Breast epithelium (tissue), 4 donors: ENCODE results near the gene CAMK4. TPM values are rescaled to one million over a fixed set of nuclear protein-coding genes. Genes with fewer than 3 reads are reported as not detected.

Experiments used
- DNase-seq, 2 donors: peaks; one replicate each; pipeline ENCODE4 v3.0.0-alpha.2; 2019; ENCODE audit warnings: low spot score in 2 of 2
- H3K27ac ChIP-seq, 2 donors: fragments of 200-600 bp; sonication (generic) in 1 of 2; one replicate each; pipeline ENCODE4 v1.5.1; 2016 to 2019; ENCODE audit warnings: mild to moderate bottlenecking in 1 of 2
- H3K27me3 ChIP-seq, 2 donors: fragments of 200-600 bp; sonication (generic) in 1 of 2; one replicate each; pipeline versions ENCODE4 v1.5.1 to v1.6.0; 2017 to 2019; ENCODE audit warnings: control low read depth in 1 of 2, mild to moderate bottlenecking in 1 of 2
- H3K36me3 ChIP-seq: fragments of 200-600 bp; one replicate; pipeline ENCODE4 v1.5.1; 2019
- H3K4me1 ChIP-seq, 2 donors: fragments of 200-600 bp; sonication (generic); one replicate each; pipeline ENCODE4 v1.5.1; 2016 to 2019; ENCODE audit warnings: control low read depth in 1 of 2
- H3K4me3 ChIP-seq, 3 donors: fragments of 200-600 bp; sonication (generic); 1 replicate in 2 of 3; 2 replicates in 1 of 3; pipeline ENCODE4 v1.5.1; 2016 to 2019; ENCODE audit warnings: mild to moderate bottlenecking in 3 of 3, moderate library complexity in 2 of 3
- H3K9me3 ChIP-seq, 2 donors: fragments of 200-600 bp; sonication (generic) in 1 of 2; one replicate each; pipeline ENCODE4 v1.5.1; 2016 to 2019; ENCODE audit warnings: control low read depth in 1 of 2
- CTCF ChIP-seq, 3 donors: fragments of 450-650 bp; IDR thresholded peaks; one replicate each; pipeline ENCODE4 v1.5.1; 2016 to 2017; ENCODE audit warnings: antibody characterized with exemption in 3 of 3, mild to moderate bottlenecking in 3 of 3, moderate library complexity in 3 of 3
- POLR2A ChIP-seq: fragments of 450-650 bp; IDR thresholded peaks from one replicate; pipeline ENCODE4 v1.6.1; 2016; ENCODE audit warnings: antibody characterized with exemption, mild to moderate bottlenecking, moderate library complexity
- POLR2AphosphoS5 ChIP-seq, 3 donors: sonication (generic); formaldehyde crosslinking; IDR thresholded peaks; one replicate each; pipeline ENCODE4 v1.6.1; 2017; ENCODE audit warnings: antibody characterized with exemption in 3 of 3
- intact Hi-C: fragments of 100-400 bp; cut with DNase I; formaldehyde crosslinking; loops from one replicate; pipeline ENCODE4 v1.15.1; 2023; ENCODE audit warnings: low total_unique reads
- total RNA-seq, 3 donors: library from RNA; depleted of rRNA; stranded (reverse); fragments of >200 nt; gene quantifications; one replicate each; pipeline ENCODE4 v1.1.0, GENCODE V29; 2016

The CAMK4 gene
- total RNA-seq, 3 donors from 2014 or later, result 0.98 to 1.5 (median 1.4) TPM

- no peaks in the 10 kb centered on the region for H3K27me3 ChIP-seq
- H3K4me3 ChIP-seq, result no peak overlapping the region
- intact Hi-C loops, result no loop called here
- H3K36me3 ChIP-seq, result no peaks in the 10 kb centered on the region
- no peaks in the 10 kb centered on the region for H3K4me1 ChIP-seq
- TF ChIP-seq POLR2AphosphoS5 (IDR thresholded peaks at IDR 0.05), result no peak
- no peak for TF ChIP-seq CTCF (IDR thresholded peaks at IDR 0.05)
- no peak for TF ChIP-seq POLR2A
- no peak overlapping the region for H3K27ac ChIP-seq
- peaks cover 0 to 6% of the 10 kb centered on the region in 2 donors for H3K9me3 ChIP-seq
- no peak for DNase-seq
Observed at GRCh38 chr5:111425205-111425604, 201.0 kb downstream of the CAMK4 start.

- no peaks in the 10 kb centered on the region for H3K27me3 ChIP-seq
- H3K4me1 ChIP-seq, result no peaks in the 10 kb centered on the region
- TF ChIP-seq POLR2A (no peak), CTCF (IDR thresholded peaks at IDR 0.05) (no peak), POLR2AphosphoS5 (IDR thresholded peaks at IDR 0.05) (no peak)
- H3K4me3 ChIP-seq, result no peak overlapping the region
- H3K36me3 ChIP-seq, result no peaks in the 10 kb centered on the region
- no peak overlapping the region for H3K27ac ChIP-seq
- intact Hi-C loops, result no loop called here
- DNase-seq, result no peak
- H3K9me3 ChIP-seq, result peaks cover 0 to 6% of the 10 kb centered on the region in 2 donors
Observed at GRCh38 chr5:111427762-111428161, 203.6 kb downstream of the CAMK4 start.

- Histone ChIP-seq H3K36me3 (no peaks in the 10 kb centered on the region), H3K27me3 (no peaks in the 10 kb centered on the region), H3K27ac (no peak overlapping the region), H3K9me3 (peaks cover 0 to 5% of the 10 kb centered on the region in 2 donors), H3K4me3 (no peak overlapping the region), H3K4me1 (no peaks in the 10 kb centered on the region)
- DNase-seq, result no peak
- TF ChIP-seq POLR2AphosphoS5 (IDR thresholded peaks at IDR 0.05) (no peak), POLR2A (no peak), CTCF (IDR thresholded peaks at IDR 0.05) (no peak)
- intact Hi-C loops, result no loop called here
Observed at GRCh38 chr5:111432883-111433536, 208.8 kb downstream of the CAMK4 start.

GRCh38 chr5:111434800-111435199, 210.6 kb downstream of the CAMK4 start:
- intact Hi-C loops, result no loop called here
- Histone ChIP-seq H3K4me3 (no peak overlapping the region), H3K27me3 (no peaks in the 10 kb centered on the region), H3K9me3 (no peaks in the 10 kb centered on the region), H3K27ac (no peak overlapping the region), H3K36me3 (no peaks in the 10 kb centered on the region), H3K4me1 (no peaks in the 10 kb centered on the region)
- DNase-seq, result no peak
- no peak for TF ChIP-seq CTCF (IDR thresholded peaks at IDR 0.05)
- no peak for TF ChIP-seq POLR2A
- TF ChIP-seq POLR2AphosphoS5 (IDR thresholded peaks at IDR 0.05), result no peak

GRCh38 chr5:111439473-111440075, 215.4 kb downstream of the CAMK4 start:
- Histone ChIP-seq H3K9me3 (no peaks in the 10 kb centered on the region), H3K4me1 (no peaks in the 10 kb centered on the region), H3K36me3 (no peaks in the 10 kb centered on the region), H3K27ac (no peak overlapping the region), H3K4me3 (no peak overlapping the region), H3K27me3 (no peaks in the 10 kb centered on the region)
- intact Hi-C loops, result no loop called here
- DNase-seq, result no peak
- TF ChIP-seq POLR2AphosphoS5 (IDR thresholded peaks at IDR 0.05) (no peak), POLR2A (no peak), CTCF (IDR thresholded peaks at IDR 0.05) (no peak)
